Measurements from ENCODE around the gene SEMA3B. TPM values are rescaled to one million over a fixed set of nuclear protein-coding genes. Genes with fewer than 3 reads are reported as not detected.

The SEMA3B gene
- total and polyA plus RNA-seq, 2 experiments from 2014 or later = 2.4 to 3.3 TPM

DNA sequence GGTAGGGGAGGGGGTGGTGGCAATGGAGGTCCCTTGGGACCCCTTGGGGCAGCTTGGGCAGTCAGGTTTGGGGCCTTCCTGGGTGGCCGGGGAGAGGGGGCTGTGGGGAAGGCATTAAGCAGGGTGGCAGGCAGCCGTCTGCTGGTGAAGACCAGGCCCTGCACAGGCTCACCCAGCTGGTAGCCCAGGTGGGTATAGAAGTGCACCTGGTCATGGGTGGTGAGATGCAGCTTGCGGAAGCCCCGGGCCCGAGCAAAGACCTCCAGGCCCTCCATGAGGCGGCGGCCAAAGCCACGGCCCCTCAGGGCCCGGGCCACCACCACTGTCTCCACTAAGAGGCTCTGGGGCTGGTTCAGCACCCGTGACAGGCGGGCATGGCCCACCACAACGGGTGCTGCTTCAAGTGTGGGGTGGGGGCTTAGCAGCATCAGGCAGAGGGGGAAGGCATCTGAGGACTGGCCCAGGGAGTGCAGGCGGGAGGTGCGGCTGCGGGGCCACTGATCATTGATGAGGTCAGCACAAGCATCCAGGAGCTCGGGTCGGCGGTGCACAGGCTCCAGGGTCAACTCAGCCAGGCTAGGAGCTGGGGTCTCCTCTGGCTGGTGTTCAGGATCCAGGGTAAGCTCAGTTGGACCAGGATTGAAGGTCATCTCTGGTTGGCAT lies 27.9 kb downstream of the SEMA3B start (continued):
- TF ChIP-seq, protein P1, sequence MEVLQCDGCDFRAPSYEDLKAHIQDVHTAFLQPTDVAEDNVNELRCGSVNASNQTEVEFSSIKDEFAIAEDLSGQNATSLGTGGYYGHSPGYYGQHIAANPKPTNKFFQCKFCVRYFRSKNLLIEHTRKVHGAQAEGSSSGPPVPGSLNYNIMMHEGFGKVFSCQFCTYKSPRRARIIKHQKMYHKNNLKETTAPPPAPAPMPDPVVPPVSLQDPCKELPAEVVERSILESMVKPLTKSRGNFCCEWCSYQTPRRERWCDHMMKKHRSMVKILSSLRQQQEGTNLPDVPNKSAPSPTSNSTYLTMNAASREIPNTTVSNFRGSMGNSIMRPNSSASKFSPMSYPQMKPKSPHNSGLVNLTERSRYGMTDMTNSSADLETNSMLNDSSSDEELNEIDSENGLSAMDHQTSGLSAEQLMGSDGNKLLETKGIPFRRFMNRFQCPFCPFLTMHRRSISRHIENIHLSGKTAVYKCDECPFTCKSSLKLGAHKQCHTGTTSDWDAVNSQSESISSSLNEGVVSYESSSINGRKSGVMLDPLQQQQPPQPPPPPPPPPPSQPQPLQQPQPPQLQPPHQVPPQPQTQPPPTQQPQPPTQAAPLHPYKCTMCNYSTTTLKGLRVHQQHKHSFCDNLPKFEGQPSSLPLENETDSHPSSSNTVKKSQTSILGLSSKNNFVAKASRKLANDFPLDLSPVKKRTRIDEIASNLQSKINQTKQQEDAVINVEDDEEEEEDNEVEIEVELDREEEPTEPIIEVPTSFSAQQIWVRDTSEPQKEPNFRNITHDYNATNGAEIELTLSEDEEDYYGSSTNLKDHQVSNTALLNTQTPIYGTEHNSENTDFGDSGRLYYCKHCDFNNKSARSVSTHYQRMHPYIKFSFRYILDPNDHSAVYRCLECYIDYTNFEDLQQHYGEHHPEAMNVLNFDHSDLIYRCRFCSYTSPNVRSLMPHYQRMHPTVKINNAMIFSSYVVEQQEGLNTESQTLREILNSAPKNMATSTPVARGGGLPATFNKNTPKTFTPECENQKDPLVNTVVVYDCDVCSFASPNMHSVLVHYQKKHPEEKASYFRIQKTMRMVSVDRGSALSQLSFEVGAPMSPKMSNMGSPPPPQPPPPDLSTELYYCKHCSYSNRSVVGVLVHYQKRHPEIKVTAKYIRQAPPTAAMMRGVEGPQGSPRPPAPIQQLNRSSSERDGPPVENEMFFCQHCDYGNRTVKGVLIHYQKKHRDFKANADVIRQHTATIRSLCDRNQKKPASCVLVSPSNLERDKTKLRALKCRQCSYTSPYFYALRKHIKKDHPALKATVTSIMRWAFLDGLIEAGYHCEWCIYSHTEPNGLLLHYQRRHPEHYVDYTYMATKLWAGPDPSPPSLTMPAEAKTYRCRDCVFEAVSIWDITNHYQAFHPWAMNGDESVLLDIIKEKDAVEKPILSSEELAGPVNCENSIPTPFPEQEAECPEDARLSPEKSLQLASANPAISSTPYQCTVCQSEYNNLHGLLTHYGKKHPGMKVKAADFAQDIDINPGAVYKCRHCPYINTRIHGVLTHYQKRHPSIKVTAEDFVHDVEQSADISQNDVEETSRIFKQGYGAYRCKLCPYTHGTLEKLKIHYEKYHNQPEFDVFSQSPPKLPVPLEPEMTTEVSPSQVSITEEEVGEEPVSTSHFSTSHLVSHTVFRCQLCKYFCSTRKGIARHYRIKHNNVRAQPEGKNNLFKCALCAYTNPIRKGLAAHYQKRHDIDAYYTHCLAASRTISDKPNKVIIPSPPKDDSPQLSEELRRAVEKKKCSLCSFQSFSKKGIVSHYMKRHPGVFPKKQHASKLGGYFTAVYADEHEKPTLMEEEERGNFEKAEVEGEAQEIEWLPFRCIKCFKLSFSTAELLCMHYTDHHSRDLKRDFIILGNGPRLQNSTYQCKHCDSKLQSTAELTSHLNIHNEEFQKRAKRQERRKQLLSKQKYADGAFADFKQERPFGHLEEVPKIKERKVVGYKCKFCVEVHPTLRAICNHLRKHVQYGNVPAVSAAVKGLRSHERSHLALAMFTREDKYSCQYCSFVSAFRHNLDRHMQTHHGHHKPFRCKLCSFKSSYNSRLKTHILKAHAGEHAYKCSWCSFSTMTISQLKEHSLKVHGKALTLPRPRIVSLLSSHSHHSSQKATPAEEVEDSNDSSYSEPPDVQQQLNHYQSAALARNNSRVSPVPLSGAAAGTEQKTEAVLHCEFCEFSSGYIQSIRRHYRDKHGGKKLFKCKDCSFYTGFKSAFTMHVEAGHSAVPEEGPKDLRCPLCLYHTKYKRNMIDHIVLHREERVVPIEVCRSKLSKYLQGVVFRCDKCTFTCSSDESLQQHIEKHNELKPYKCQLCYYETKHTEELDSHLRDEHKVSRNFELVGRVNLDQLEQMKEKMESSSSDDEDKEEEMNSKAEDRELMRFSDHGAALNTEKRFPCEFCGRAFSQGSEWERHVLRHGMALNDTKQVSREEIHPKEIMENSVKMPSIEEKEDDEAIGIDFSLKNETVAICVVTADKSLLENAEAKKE (CRISPR knock-in tag; IDR thresholded peaks at IDR 0.05) = no peak

DNA sequence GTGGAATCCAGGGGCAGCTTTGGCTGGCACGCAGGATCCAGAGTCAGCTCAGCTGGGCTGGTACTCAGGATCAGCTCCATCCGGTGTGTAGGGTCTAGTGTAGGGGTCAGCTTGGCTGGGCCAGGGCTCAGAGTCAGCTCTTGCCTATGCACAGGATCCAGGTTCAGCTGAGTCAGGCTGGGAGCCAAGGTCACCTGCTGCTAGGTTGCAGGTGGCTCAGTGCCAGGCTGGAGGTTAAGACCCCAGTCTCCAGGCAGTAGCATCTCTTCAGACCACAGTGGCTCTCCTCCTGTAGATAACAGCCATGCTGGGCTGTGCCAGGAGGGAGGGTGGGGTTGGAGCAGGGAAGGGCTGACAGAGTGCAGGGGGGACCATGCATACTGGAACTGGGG lies 28.4 kb downstream of the SEMA3B start:
- Histone ChIP-seq H3K4me3 (no peak overlapping the region), H3F3A (replicated peaks; ENCODE audit: low read depth) (peaks cover 9% of the 10 kb centered on the region), H3K4me2 (no peak overlapping the region), H3K79me2 (replicated peaks; ENCODE audit: insufficient read depth) (no peaks in the 10 kb centered on the region), H2AFZ (no peak overlapping the region), H3K9me2 (ENCODE audit: insufficient read depth) (no peaks in the 10 kb centered on the region), H3K27me3 (ENCODE audit: insufficient read depth) (no peaks in the 10 kb centered on the region), H3K27ac (ENCODE audit: low read depth) (no peak overlapping the region), H3K4me1 (ENCODE audit: insufficient read depth) (peaks cover 16% of the 10 kb centered on the region), H4K20me1 (replicated peaks; ENCODE audit: insufficient read depth) (no peaks in the 10 kb centered on the region), H3K36me3 (ENCODE audit: insufficient read depth) (no peaks in the 10 kb centered on the region)
- DNase-seq (ENCODE audit: low spot score) = no peak
- H3K4me3 Mint-ChIP-seq = no peak overlapping the region
- peaks cover 20% of the 10 kb centered on the region for H3K4me1 Mint-ChIP-seq
- no peaks in the 10 kb centered on the region for H3K36me3 Mint-ChIP-seq (ENCODE audit: low read depth)
- peaks cover 25% of the 10 kb centered on the region for H3K27me3 Mint-ChIP-seq (ENCODE audit: insufficient read depth, low read depth, poor library complexity)
- no peak for ATAC-seq
- no peak for TF ChIP-seq EZH2 (IDR thresholded peaks at IDR 0.05; ENCODE audit: low read depth, unreplicated experiment)
- TF ChIP-seq, protein P2, sequence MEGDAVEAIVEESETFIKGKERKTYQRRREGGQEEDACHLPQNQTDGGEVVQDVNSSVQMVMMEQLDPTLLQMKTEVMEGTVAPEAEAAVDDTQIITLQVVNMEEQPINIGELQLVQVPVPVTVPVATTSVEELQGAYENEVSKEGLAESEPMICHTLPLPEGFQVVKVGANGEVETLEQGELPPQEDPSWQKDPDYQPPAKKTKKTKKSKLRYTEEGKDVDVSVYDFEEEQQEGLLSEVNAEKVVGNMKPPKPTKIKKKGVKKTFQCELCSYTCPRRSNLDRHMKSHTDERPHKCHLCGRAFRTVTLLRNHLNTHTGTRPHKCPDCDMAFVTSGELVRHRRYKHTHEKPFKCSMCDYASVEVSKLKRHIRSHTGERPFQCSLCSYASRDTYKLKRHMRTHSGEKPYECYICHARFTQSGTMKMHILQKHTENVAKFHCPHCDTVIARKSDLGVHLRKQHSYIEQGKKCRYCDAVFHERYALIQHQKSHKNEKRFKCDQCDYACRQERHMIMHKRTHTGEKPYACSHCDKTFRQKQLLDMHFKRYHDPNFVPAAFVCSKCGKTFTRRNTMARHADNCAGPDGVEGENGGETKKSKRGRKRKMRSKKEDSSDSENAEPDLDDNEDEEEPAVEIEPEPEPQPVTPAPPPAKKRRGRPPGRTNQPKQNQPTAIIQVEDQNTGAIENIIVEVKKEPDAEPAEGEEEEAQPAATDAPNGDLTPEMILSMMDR (conservative IDR thresholded peaks at IDR 0.05; ENCODE audit: low read depth in 2 of 2) = no peak
- TF ChIP-seq STAT1 (IDR thresholded peaks at IDR 0.05; ENCODE audit: unreplicated experiment) = no peak
- TF ChIP-seq EZH2phosphoT487 (IDR thresholded peaks at IDR 0.05; ENCODE audit: unreplicated experiment) = no peak
- TF ChIP-seq JUNB (IDR thresholded peaks at IDR 0.05; ENCODE audit: unreplicated experiment) = no peak
- no peak for TF ChIP-seq CREB1 (CRISPR knock-in tag; IDR thresholded peaks at IDR 0.05; ENCODE audit: low read depth)
- TF ChIP-seq NANOG (IDR thresholded peaks at IDR 0.05; ENCODE audit: borderline replicate concordance) = no peak
- no peak for TF ChIP-seq ZNF331 (CRISPR knock-in tag; IDR thresholded peaks at IDR 0.05; ENCODE audit: low read depth)
- TF ChIP-seq ZNF114 (CRISPR knock-in tag; IDR thresholded peaks at IDR 0.05) = no peak
- no peak overlapping the region for H3K27ac Mint-ChIP-seq
- H3K9me3 Mint-ChIP-seq = no peaks in the 10 kb centered on the region; the same call in 2 of the 3 replicates
